ENCODE results near the gene TNIK. TPM values are rescaled to one million over a fixed set of nuclear protein-coding genes. Genes with fewer than 3 reads are reported as not detected.

Gene TNIK
- total RNA-seq, 1 donor from 2014 or later = 17.0 TPM

DNA sequence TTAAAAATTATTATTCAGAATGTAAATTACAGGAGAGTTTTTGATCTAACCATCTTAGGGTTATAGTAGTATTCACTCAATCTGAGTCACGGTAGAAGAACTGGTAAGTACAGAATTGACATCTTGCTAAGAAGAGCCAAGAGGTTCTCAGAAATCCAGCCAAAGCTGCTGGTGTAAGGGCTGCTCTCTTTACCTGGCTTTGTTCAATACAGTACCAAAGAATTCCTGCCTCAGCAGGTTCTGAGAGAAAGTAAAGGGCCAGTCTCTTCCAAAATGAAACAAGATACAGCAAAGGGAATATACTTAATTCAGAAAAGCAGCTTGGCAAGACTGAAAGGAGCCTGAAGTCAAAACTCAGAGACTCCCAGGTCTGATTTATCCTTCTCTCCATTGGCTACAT is 193.1 kb downstream of the TNIK start:
- TF ChIP-seq, protein P1, sequence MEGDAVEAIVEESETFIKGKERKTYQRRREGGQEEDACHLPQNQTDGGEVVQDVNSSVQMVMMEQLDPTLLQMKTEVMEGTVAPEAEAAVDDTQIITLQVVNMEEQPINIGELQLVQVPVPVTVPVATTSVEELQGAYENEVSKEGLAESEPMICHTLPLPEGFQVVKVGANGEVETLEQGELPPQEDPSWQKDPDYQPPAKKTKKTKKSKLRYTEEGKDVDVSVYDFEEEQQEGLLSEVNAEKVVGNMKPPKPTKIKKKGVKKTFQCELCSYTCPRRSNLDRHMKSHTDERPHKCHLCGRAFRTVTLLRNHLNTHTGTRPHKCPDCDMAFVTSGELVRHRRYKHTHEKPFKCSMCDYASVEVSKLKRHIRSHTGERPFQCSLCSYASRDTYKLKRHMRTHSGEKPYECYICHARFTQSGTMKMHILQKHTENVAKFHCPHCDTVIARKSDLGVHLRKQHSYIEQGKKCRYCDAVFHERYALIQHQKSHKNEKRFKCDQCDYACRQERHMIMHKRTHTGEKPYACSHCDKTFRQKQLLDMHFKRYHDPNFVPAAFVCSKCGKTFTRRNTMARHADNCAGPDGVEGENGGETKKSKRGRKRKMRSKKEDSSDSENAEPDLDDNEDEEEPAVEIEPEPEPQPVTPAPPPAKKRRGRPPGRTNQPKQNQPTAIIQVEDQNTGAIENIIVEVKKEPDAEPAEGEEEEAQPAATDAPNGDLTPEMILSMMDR (IDR thresholded peaks at IDR 0.05; ENCODE audit: insufficient read depth, low read length, poor library complexity, severe bottlenecking) = no peak
- no peak overlapping the region for H3K4me3 ChIP-seq (ENCODE audit: low read depth, low read length)
- DNase-seq (ENCODE audit: low read depth) = no peak
- no peaks in the 10 kb centered on the region for H3K36me3 ChIP-seq (ENCODE audit: control insufficient read depth, insufficient read depth, low read length)
- H3K27me3 ChIP-seq (ENCODE audit: control insufficient read depth, insufficient read depth, low read length) = no peaks in the 10 kb centered on the region

DNA sequence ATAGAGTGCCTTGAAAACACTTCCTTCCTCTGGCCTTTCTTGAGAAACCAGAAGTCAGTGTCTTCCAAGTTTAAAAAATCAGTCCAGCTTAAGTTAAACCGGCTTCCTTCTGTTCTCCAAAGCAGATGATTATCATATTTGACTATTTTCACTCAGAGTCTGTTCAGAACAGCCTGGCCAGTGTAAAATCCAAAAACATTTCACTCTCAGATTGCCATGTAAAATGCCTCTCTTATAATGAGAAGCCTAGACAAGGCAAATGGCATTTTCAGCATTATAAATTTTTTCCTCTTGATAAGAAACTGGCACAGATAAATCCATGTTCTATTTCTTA is 193.5 kb downstream of the TNIK start:
- TF ChIP-seq, protein P1 (IDR thresholded peaks at IDR 0.05; ENCODE audit: insufficient read depth, low read length, poor library complexity, severe bottlenecking) = no peak
- no peak overlapping the region for H3K4me3 ChIP-seq (ENCODE audit: low read depth, low read length)
- no peaks in the 10 kb centered on the region for H3K27me3 ChIP-seq (ENCODE audit: control insufficient read depth, insufficient read depth, low read length)
- DNase-seq (ENCODE audit: low read depth) = no peak
- H3K36me3 ChIP-seq (ENCODE audit: control insufficient read depth, insufficient read depth, low read length) = no peaks in the 10 kb centered on the region

DNA sequence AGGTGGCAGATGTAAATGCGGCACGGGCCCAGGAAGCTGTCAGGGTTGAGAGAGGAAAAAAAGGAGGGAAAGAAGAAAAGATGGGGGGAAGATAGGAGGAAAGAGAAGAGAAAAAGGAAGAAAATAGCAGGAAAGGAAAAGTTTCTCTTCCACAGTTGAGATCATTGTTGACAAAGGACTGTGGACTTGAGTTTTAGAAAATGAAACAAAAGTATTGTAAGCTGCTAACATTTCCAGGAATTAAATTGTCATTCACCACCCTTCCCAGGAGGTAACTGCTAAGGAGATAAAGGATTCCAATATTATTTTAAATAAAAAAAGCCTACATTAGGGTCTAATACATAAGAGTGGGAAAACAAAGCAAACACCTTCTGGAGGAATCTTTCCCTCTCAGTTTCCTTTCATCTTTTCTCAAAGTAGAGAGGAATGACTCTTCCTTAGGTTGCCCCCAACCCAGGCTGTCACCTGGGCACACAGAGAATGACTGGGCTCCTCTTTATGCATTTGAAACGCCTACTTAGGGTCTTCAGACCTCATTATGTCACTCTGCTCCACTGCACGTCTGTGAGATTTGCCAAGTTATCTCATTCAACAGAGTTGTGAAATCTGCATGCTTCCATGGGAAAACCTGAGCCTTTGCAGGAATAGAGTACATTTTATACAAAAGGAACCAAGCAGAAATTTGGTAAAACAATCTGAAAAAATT is 194.0 kb downstream of the TNIK start:
- DNase-seq (ENCODE audit: low read depth) = no peak
- Histone ChIP-seq H3K4me3 (ENCODE audit: low read depth, low read length) (no peak overlapping the region), H3K36me3 (ENCODE audit: control insufficient read depth, insufficient read depth, low read length) (no peaks in the 10 kb centered on the region), H3K27me3 (ENCODE audit: control insufficient read depth, insufficient read depth, low read length) (no peaks in the 10 kb centered on the region)
- TF ChIP-seq, protein P1 (IDR thresholded peaks at IDR 0.05; ENCODE audit: insufficient read depth, low read length, poor library complexity, severe bottlenecking) = no peak

DNA sequence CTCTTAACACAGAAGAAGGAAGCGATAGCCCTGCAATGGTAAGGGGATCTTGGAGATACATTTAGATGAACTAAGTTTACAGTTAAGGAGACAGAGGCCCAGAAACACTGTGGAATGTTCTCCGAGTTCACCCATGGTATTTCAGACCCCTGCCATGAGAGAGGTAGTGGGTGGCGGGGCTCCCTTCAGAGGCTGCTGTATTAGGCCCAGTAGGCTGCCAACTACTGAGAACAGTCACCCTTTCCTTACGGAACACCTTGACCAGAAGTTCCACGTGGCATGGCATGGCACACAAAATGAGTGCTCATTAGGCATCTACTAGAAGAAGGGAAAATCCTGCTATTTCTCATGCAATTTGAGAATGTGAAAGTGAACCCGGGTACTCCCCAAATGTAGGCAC is 195.4 kb downstream of the TNIK start:
- Histone ChIP-seq H3K4me3 (ENCODE audit: low read depth, low read length) (no peak overlapping the region), H3K36me3 (ENCODE audit: control insufficient read depth, insufficient read depth, low read length) (no peaks in the 10 kb centered on the region)
- TF ChIP-seq, protein P1 (IDR thresholded peaks at IDR 0.05; ENCODE audit: insufficient read depth, low read length, poor library complexity, severe bottlenecking) = no peak

DNA sequence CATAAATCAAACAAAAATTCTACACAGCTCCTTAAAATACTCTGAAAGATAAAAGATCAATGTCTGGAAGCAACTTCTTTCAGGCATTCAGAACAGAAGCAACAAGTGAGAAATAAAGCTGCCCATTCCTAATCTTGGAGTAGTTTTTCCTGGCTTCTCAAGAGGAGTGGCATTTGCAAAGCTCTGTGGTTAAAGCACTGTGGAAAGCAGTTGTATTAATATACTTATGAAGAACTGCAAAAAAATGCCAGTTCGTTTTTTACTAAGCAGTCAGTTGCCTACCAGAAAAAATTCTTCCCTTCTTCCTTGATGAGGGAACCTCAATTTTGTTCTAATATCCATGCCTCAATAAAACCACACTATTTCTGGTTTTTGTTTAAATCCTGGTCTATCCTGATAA is 197.8 kb downstream of the TNIK start:
- no peak for DNase-seq (ENCODE audit: low read depth)
- Histone ChIP-seq H3K4me3 (ENCODE audit: low read depth, low read length) (no peak overlapping the region), H3K27me3 (ENCODE audit: control insufficient read depth, insufficient read depth, low read length) (no peaks in the 10 kb centered on the region), H3K36me3 (ENCODE audit: control insufficient read depth, insufficient read depth, low read length) (no peaks in the 10 kb centered on the region)
- TF ChIP-seq, protein P1 (IDR thresholded peaks at IDR 0.05; ENCODE audit: insufficient read depth, low read length, poor library complexity, severe bottlenecking) = no peak

More for the DNA sequence above, 195.4 kb downstream of the TNIK start:
- H3K27me3 ChIP-seq (ENCODE audit: control insufficient read depth, insufficient read depth, low read length) = no peaks in the 10 kb centered on the region
- DNase-seq (ENCODE audit: low read depth) = no peak

DNA sequence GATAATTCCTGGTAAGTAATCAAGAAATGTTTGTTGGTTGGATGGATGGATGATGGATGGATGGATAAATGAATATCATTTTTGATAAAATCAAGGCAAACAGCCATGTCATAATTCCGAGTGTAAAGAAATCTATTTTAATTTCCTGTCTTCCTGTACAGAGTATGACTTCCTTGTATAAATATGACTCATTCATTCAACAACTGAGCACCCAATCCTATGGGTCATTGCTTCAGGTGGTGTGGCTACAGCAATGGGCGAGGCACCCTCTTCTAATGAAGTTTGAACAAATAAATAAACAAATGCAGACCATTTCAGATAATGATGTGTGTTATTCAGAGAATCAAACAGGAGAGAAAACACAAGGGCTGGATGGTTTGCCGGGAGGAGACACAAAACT is 198.7 kb downstream of the TNIK start:
- no peaks in the 10 kb centered on the region for H3K36me3 ChIP-seq (ENCODE audit: control insufficient read depth, insufficient read depth, low read length)
- DNase-seq (ENCODE audit: low read depth) = peak; percentile 38
- no peak overlapping the region for H3K4me3 ChIP-seq (ENCODE audit: low read depth, low read length)
- TF ChIP-seq, protein P1 (IDR thresholded peaks at IDR 0.05; ENCODE audit: insufficient read depth, low read length, poor library complexity, severe bottlenecking) = no peak
- no peaks in the 10 kb centered on the region for H3K27me3 ChIP-seq (ENCODE audit: control insufficient read depth, insufficient read depth, low read length)

All from kidney epithelial cell (primary cell).